Left hindlimb (tissue), 1 donor: ENCODE measurements around the gene SORL1.
"Not testable (repeated sequence)": the region's sequence is repeated elsewhere in the genome, so short reads cannot be mapped to it uniquely, and the experiment has no call there.

Experiments
- DNase-seq: peaks from one replicate; pipeline ENCODE4 v3.0.0-alpha.2; 2018

The SORL1 gene

DNA sequence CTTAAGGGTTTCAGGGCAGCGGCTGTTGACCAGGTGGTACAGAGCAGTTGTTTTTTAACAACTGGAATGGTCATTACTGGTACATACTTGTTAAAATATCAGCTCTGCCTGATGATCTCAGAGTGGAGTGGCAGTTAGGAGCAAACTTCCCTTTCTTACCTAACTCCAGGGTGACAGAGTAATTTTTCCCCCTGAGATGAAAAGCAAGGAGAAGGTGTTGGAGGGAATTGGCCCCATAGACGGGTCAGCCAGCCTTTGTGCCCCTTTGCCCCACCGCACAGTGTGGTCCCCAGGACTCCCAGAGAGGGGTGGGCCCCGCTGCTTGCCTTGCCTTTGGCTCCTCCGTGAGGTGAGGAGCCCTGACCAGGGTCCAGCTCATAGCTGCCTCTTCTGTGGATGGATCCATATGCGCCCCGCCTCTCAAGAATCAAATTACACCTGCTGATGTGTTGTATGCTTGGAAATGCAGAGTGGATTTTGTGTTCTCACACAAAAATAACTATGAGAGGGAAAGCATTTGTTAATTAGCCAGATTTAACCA is 27.7 kb downstream of the SORL1 start:
- no peak for DNase-seq

DNA sequence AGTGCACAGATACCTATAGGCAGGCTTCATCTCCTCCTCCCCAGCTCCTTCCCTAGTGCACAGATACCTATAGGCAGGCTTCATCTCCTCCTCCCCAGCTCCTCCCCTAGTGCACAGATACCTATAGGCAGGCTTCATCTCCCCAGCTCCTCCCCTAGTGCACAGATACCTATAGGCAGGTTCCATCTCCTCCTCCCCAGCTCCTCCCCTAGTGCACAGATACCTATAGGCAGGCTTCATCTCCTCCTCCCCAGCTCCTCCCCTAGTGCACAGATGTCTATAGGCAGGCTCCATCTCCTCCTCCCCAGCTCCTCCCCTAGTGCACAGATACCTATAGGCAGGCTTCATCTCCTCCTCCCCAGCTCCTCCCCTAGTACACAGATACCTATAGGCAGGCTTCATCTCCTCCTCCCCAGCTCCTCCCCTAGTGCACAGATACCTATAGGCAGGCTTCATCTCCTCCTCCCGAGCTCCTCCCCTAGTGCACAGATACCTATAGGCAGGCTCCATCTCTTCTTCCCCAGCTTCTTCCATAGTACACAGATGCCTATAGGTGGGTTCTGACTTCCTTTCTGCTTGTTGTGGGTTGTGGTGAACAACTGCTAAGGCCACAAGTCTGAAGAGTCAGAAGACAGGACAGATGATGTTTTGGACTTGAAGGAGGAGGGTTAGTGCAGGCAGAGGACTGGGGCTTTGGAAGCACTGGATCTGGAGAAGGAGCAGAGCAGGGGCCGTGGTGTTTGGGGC is 29.5 kb downstream of the SORL1 start:
- DNase-seq: not testable (repeated sequence)

GRCh38 chr11:121482231-121483129 is 30.4 kb downstream of the SORL1 start:
- DNase-seq: no peak

- DNase-seq: no peak
Observed at GRCh38 chr11:121483805-121484480, 31.8 kb downstream of the SORL1 start.

DNA sequence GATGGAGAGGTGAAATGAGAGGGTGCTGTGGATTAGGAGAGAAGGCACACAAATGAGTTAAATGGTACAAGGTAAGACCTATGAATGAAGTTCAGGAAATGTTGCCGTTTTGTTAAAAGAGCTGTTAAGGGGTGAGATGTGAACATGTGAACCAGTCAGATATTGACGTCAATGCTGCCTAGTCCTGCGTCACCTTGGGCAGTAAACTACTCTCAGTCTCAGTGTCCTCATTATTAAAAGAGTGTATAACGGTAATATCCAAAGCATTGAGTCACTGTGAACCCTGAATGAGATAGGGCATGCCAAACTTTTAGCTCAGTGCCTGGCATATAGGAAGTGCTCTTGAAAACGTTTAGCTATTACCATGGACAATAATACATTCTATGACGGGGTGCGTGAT is 33.1 kb downstream of the SORL1 start:
- DNase-seq: no peak

GRCh38 chr11:121486054-121486453 is 33.9 kb downstream of the SORL1 start:
- DNase-seq: no peak

GRCh38 chr11:121487191-121487590 is 35.1 kb downstream of the SORL1 start:
- DNase-seq: no peak

DNA sequence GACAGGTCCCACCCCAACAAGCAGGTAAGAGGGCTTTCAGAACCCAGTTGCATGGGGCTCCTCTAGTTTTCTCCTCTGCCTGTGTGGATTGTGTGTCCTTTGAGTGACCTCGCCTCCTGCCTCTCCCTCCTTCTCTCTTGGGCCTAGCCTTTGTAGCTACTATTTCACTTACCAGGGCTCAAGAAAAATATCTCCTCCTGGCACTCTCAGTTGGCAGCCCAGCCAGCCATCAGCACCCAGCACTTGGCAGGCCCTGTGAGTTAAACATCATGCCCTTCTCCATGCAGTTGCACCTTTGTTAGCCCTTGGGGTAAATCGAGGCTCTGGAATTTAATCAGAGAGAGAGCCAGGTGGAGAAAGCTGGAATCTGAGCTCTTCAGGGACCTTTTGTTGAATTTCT is 36.1 kb downstream of the SORL1 start:
- no peak for DNase-seq

GRCh38 chr11:121488641-121489040 is 36.5 kb downstream of the SORL1 start:
- no peak for DNase-seq

DNA sequence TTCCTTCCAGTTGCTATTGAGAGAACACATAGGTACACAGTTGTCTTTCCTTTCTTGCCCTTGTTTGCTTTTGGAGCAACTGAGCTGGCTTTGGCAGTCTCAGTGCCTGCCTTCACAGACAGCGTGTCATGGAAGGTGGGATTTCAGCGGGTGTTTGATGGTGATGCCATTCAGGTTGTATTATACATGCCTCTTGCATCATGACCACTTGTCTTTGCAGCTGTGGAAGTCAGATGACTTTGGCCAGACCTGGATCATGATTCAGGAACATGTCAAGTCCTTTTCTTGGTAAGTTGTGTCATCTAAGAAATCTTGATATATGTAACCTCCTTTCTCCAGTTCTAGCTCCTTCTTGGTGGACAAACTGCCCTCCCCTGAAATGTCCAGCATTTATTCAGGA is 37.7 kb downstream of the SORL1 start:
- DNase-seq: no peak

- no peak for DNase-seq
Observed at GRCh38 chr11:121494355-121495099, 42.4 kb downstream of the SORL1 start.

DNA sequence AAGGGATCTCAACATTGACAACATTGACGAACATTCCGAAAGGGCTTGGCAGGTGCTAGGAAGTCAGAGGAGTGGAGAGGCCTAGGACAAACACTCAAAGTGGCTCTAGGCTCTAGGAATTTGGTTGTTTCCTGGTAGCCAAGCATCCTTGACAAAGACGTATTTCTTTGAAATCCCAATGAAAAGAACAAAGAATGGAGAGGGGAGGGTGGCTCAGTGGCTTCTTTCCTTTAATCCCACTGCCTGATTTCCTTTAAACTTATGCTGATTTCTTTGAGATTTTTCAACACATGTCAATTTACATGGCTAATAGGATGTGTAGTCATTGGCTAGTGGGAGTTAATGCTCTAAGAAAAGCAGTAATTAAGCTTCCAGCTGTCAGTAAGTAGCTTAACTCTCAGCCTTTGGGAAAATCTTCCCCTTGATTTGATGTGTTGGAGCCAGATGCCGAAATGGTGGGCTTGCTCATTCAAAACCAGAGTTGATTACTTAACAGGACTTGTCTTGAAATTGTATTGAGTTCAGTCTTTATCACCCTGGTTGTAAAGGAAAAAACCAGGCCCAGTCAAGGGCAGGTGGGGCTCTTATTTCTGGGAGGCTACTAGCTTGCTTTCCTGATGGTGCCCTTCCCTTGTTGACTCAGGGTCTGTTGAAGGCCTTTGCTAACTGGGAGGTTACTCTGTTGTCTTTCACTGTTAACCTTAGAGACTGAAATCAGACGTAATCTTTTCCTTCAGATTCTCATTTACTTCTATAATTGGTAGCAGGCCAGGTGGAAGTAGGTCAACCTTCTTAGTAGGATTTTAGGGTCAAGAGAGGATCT is 45.3 kb downstream of the SORL1 start:
- no peak for DNase-seq

- no peak for DNase-seq
Observed at GRCh38 chr11:121499405-121499804, 47.3 kb downstream of the SORL1 start.

DNA sequence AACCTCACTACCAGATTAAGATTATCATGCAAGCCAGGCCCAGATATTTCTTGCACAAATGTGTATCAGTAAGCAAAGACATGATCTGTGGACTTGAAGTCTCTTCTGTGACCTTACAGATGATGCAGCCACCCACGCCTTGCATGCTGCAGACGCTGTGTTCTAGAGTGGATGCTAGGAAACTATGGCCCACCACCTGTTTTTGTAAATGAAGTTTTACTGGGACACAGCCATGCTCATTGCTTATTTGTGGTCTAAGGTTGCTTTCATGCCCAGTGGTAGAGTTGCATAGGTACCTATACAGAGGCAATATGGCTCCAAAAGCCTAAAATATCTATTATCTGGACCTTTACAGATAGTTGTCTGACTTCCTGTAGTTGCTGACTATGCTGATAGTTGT is 48.2 kb downstream of the SORL1 start:
- DNase-seq: no peak

- DNase-seq: no peak
Observed at GRCh38 chr11:121500717-121501116, 48.6 kb downstream of the SORL1 start.

GRCh38 chr11:121503051-121503450 is 50.9 kb downstream of the SORL1 start:
- no peak for DNase-seq

GRCh38 chr11:121506237-121506636 is 54.1 kb downstream of the SORL1 start:
- DNase-seq: not testable (repeated sequence)

DNA sequence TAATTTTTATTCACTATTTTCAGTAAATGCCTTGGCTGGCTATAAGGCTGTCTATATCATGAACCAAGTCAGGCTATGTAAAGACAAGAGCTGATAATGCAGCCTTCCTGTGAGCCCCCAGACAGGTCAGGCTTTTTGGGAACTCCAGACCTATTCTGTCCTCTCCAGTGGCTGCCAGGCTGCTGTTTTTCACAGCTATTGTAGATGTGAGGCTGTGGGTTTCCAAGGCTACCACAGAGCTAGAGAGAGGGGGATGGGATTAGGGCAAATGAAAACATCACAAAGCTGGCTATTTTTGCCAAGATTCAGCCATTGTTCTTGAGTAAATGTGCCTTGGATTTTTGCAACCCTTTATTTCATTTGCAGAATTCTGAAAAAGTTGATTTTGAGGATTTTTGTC is 56.3 kb downstream of the SORL1 start:
- DNase-seq: no peak

GRCh38 chr11:121510438-121510837 is 58.3 kb downstream of the SORL1 start:
- no peak for DNase-seq

DNA sequence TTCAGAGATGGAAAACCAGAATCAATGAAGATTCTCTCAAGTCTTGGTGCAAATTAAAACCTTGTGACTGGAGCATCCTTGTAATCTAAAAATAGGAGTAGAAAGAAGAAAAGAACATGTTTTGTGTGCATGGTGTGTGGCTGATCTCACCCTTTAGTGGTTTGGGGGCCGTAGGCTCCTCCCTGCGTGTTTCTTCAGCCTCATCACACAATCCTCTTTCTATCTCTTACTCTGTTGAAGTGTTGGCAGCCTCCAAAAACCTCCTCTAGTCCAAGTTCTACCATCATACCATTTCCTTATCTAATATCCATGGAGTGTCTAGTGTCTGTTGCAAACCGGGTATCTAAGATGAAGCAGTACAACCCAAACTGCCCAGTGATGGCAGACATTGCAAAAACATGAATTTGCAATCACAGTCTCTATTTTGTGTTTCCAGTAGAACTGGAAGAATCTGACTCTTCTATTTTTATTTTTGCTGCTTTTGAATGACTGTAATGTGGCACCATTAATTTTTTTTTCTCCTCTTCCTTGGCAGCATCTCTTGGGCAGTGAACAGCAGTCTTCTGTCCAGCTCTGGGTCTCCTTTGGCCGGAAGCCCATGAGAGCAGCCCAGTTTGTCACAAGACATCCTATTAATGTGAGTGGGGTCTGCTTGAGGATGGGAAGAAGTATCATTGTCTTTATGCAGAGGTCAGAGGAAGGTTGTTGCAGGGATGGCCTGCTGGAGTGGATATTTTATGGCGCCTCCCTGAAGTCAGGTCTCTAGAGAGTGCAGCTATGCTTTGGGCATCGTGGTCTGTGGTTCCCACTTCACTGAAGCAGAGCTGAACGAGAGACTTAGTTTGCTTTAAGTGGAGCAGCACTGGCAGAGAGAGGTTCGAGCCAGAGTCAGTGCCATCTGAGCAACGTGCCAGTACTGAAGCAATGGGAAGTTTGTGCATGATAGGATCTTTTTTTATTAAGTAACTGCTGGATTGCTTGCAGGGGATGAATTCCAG is 60.7 kb downstream of the SORL1 start:
- no peak for DNase-seq
